Neural progenitor cell (in vitro differentiated cells): ENCODE results near the gene ATF4. TPM values are rescaled to one million over a fixed set of nuclear protein-coding genes. Genes with fewer than 3 reads are reported as not detected.

ENCODE experiments used
- DNase-seq: peaks from one replicate; pipeline ENCODE4 v3.0.0-alpha.2; 2016; ENCODE audit warnings: low spot score
- H2AFZ ChIP-seq: fragments of 200-600 bp; sonication (generic); replicated peaks from 2 replicates; pipeline ENCODE4 v1.6.1; 2016; ENCODE audit warnings: antibody characterized with exemption
- H3F3A ChIP-seq: fragments of 200-600 bp; sonication (generic); 2 replicates; pipeline ENCODE4 v1.6.1; 2016; ENCODE audit warnings: antibody characterized with exemption, low read depth
- H3K27ac ChIP-seq: fragments of 200-600 bp; sonication (generic); 2 replicates; pipeline ENCODE4 v1.5.1; 2016; ENCODE audit warnings: mild to moderate bottlenecking
- H3K27me3 ChIP-seq: fragments of 200-600 bp; sonication (generic); 2 replicates; pipeline ENCODE4 v1.6.1; 2016; ENCODE audit warnings: mild to moderate bottlenecking, moderate library complexity
- H3K36me3 ChIP-seq: fragments of 200-600 bp; sonication (generic); 2 replicates; pipeline ENCODE4 v1.5.1; 2016
- H3K4me1 ChIP-seq: fragments of 200-600 bp; sonication (generic); 2 replicates; pipeline ENCODE4 v1.6.1; 2016; ENCODE audit warnings: mixed run types
- H3K4me2 ChIP-seq: fragments of 200-600 bp; sonication (generic); 2 replicates; pipeline ENCODE4 v1.6.1; 2016
- H3K4me3 ChIP-seq: fragments of 200-600 bp; sonication (generic); 2 replicates; pipeline ENCODE4 v1.5.1; 2016
- H3K79me2 ChIP-seq: fragments of 200-600 bp; sonication (generic); 2 replicates; pipeline ENCODE4 v1.6.1; 2016; ENCODE audit warnings: low read depth
- H3K9ac ChIP-seq: fragments of 200-600 bp; sonication (generic); 2 replicates; pipeline ENCODE4 v1.6.1; 2016
- H3K9me3 ChIP-seq: fragments of 200-600 bp; sonication (generic); 2 replicates; pipeline ENCODE4 v1.5.1; 2016; ENCODE audit warnings: low read depth
- H4K20me1 ChIP-seq: fragments of 200-600 bp; sonication (generic); 2 replicates; pipeline ENCODE4 v1.6.1; 2016; ENCODE audit warnings: low read depth
- H3K27ac Mint-ChIP-seq: 3 replicates; pipeline ENCODE4 v1.8.0; 2021; ENCODE audit warnings: mixed read lengths
- H3K27me3 Mint-ChIP-seq: 2 replicates; pipeline ENCODE4 v1.8.0; 2022; ENCODE audit warnings: low read depth, mild to moderate bottlenecking, inconsistent platforms, moderate library complexity, mixed read lengths; ENCODE audit not compliant: insufficient read depth
- H3K36me3 Mint-ChIP-seq: 3 replicates; pipeline ENCODE4 v1.8.0; 2021; ENCODE audit warnings: mixed read lengths
- H3K4me1 Mint-ChIP-seq: 3 replicates; pipeline ENCODE4 v1.8.0; 2021; ENCODE audit warnings: mixed read lengths
- H3K4me3 Mint-ChIP-seq: 3 replicates; pipeline ENCODE4 v1.8.0; 2021; ENCODE audit warnings: mild to moderate bottlenecking, moderate library complexity, mixed read lengths
- H3K9me3 Mint-ChIP-seq: 3 replicates; pipeline ENCODE4 v1.8.0; 2020; ENCODE audit warnings: mixed read lengths
- CTCF ChIP-seq: fragments of 200-600 bp; sonication (generic); IDR thresholded peaks from 2 replicates; pipeline ENCODE4 v1.5.1; 2017; ENCODE audit warnings: antibody characterized with exemption, mild to moderate bottlenecking
- EZH2 ChIP-seq: fragments of 200-600 bp; sonication (generic); IDR thresholded peaks from 2 replicates; pipeline ENCODE4 v1.6.1; 2017; ENCODE audit warnings: antibody characterized with exemption, mild to moderate bottlenecking, moderate library complexity
- EZH2phosphoT487 ChIP-seq: fragments of 200-600 bp; sonication (generic); IDR thresholded peaks from 2 replicates; pipeline ENCODE4 v1.6.1; 2017; ENCODE audit warnings: antibody characterized with exemption
- total RNA-seq: library from RNA; depleted of rRNA; stranded (reverse); fragments of >200 nt; gene quantifications from 2 replicates; pipeline ENCODE4 v1.2.3, GENCODE V29; 2015; ENCODE audit warnings: low replicate concordance

ATF4 gene
- total RNA-seq, 1 donor from 2014 or later, result 189 TPM

- TF ChIP-seq CTCF, result no peak
- no peak for TF ChIP-seq EZH2phosphoT487
- no peak for TF ChIP-seq EZH2
These were observed 15.0 kb downstream of the ATF4 start for GRCh38 chr22:39535357-39535725.

GRCh38 chr22:39535831-39536449, 15.6 kb downstream of the ATF4 start:
- H3K4me1 Mint-ChIP-seq, result peaks cover 19% of the 10 kb centered on the region
- TF ChIP-seq EZH2, result no peak
- TF ChIP-seq EZH2phosphoT487, result no peak
- TF ChIP-seq CTCF, result no peak
- Histone ChIP-seq H3K79me2 (peaks cover 15% of the 10 kb centered on the region), H3F3A (peaks cover 22% of the 10 kb centered on the region), H3K27me3 (no peaks in the 10 kb centered on the region), H3K27ac (no peak overlapping the region), H4K20me1 (peaks cover 6% of the 10 kb centered on the region), H3K4me2 (no peak overlapping the region), H3K9me3 (no peaks in the 10 kb centered on the region), H3K9ac (no peak overlapping the region), H2AFZ (no peak overlapping the region), H3K4me1 (peaks cover 23% of the 10 kb centered on the region), H3K36me3 (no peaks in the 10 kb centered on the region), H3K4me3 (no peak overlapping the region)
- H3K9me3 Mint-ChIP-seq, result no peaks in the 10 kb centered on the region
- DNase-seq, result no peak
- H3K27ac Mint-ChIP-seq, result no peak overlapping the region
- H3K36me3 Mint-ChIP-seq, result no peaks in the 10 kb centered on the region
- peaks cover 4% of the 10 kb centered on the region for H3K27me3 Mint-ChIP-seq
- no peak overlapping the region for H3K4me3 Mint-ChIP-seq

More at GRCh38 chr22:39535357-39535725, 15.0 kb downstream of the ATF4 start:
- peak overlapping the region; percentile 61 for H2AFZ ChIP-seq
- no peak overlapping the region for H3K9ac ChIP-seq
- H3K4me1 Mint-ChIP-seq, result peaks cover 23% of the 10 kb centered on the region
- peak overlapping the region; percentile 63 for H3K4me2 ChIP-seq
- no peaks in the 10 kb centered on the region for H3K9me3 ChIP-seq
- H3K36me3 Mint-ChIP-seq, result no peaks in the 10 kb centered on the region
- peaks cover 21% of the 10 kb centered on the region for H3K79me2 ChIP-seq
- no peaks in the 10 kb centered on the region for H3K27me3 ChIP-seq
- no peaks in the 10 kb centered on the region for H3K36me3 ChIP-seq
- no peak overlapping the region for H3K27ac ChIP-seq
- no peak overlapping the region for H3K4me3 Mint-ChIP-seq
- H3K9me3 Mint-ChIP-seq, result no peaks in the 10 kb centered on the region
- peaks cover 27% of the 10 kb centered on the region for H3F3A ChIP-seq
- H3K27ac Mint-ChIP-seq, result no peak overlapping the region
- H3K4me3 ChIP-seq, result peak overlapping the region; percentile 27
- peaks cover 2% of the 10 kb centered on the region for H3K27me3 Mint-ChIP-seq
- peaks cover 23% of the 10 kb centered on the region for H3K4me1 ChIP-seq
- no peak for DNase-seq
- peaks cover 11% of the 10 kb centered on the region for H4K20me1 ChIP-seq

GRCh38 chr22:39536711-39537110, 16.3 kb downstream of the ATF4 start:
- no peaks in the 10 kb centered on the region for H3K9me3 Mint-ChIP-seq
- H3K27ac Mint-ChIP-seq, result no peak overlapping the region
- H3K36me3 Mint-ChIP-seq, result no peaks in the 10 kb centered on the region

More at GRCh38 chr22:39536711-39537110, 16.3 kb downstream of the ATF4 start:
- H3K27me3 ChIP-seq, result no peaks in the 10 kb centered on the region
- no peak overlapping the region for H3K4me2 ChIP-seq
- peaks cover 13% of the 10 kb centered on the region for H3K4me1 Mint-ChIP-seq
- no peaks in the 10 kb centered on the region for H4K20me1 ChIP-seq
- no peak overlapping the region for H3K4me3 Mint-ChIP-seq
- H3K4me3 ChIP-seq, result no peak overlapping the region
- H3K27me3 Mint-ChIP-seq, result peaks cover 4% of the 10 kb centered on the region
- H3K27ac ChIP-seq, result no peak overlapping the region
- DNase-seq, result no peak
- peaks cover 7% of the 10 kb centered on the region for H3K79me2 ChIP-seq
- H3F3A ChIP-seq, result peaks cover 17% of the 10 kb centered on the region
- TF ChIP-seq CTCF, result no peak
- TF ChIP-seq EZH2phosphoT487, result no peak
- TF ChIP-seq EZH2, result no peak
- no peak overlapping the region for H3K9ac ChIP-seq
- H3K4me1 ChIP-seq, result peaks cover 16% of the 10 kb centered on the region
- H3K36me3 ChIP-seq, result no peaks in the 10 kb centered on the region
- no peak overlapping the region for H2AFZ ChIP-seq
- no peaks in the 10 kb centered on the region for H3K9me3 ChIP-seq
